WI38 (cell line): ENCODE measurements around the gene PAX3.

Experiments used
- H3K4me3 ChIP-seq: 2 replicates; pipeline ENCODE4 v1.5.1; 2011; ENCODE audit warnings: low read depth, mild to moderate bottlenecking, control low read depth, low read length
- CTCF ChIP-seq: IDR thresholded peaks from 2 replicates; pipeline ENCODE4 v1.5.1; 2012; ENCODE audit warnings: low read depth, mild to moderate bottlenecking, control low read depth, low read length

Gene PAX3

GRCh38 chr2:222289278-222290160, 9.3 kb downstream of the PAX3 start:
- H3K4me3 ChIP-seq = no peak overlapping the region
- no peak for TF ChIP-seq CTCF

- no peak for TF ChIP-seq CTCF
- no peak overlapping the region for H3K4me3 ChIP-seq
These were observed 10.1 kb downstream of the PAX3 start for GRCh38 chr2:222288590-222289277.

- no peak overlapping the region for H3K4me3 ChIP-seq
- TF ChIP-seq CTCF = no peak
These were observed 10.8 kb downstream of the PAX3 start for GRCh38 chr2:222287862-222288479.

GRCh38 chr2:222284466-222284865, 14.3 kb downstream of the PAX3 start:
- TF ChIP-seq CTCF = no peak
- no peak overlapping the region for H3K4me3 ChIP-seq

- no peak overlapping the region for H3K4me3 ChIP-seq
- no peak for TF ChIP-seq CTCF
These were observed 15.2 kb downstream of the PAX3 start for GRCh38 chr2:222283634-222284033.

- no peak overlapping the region for H3K4me3 ChIP-seq
- no peak for TF ChIP-seq CTCF
These were observed 17.3 kb downstream of the PAX3 start for GRCh38 chr2:222281506-222281905.

- no peak for TF ChIP-seq CTCF
- no peak overlapping the region for H3K4me3 ChIP-seq
These were observed 18.0 kb downstream of the PAX3 start for GRCh38 chr2:222280795-222281194.
